GM21515 (cell line): ENCODE data around the gene CREB5.
"Not testable (repeated sequence)": the region's sequence is repeated elsewhere in the genome, so short reads cannot be mapped to it uniquely, and the experiment has no call there.

Experiments used
- ATAC-seq: cut with Tn5 transposase; IDR thresholded peaks from one replicate; pipeline ENCODE4 v1.9.1; 2021; ENCODE audit not compliant: unreplicated experiment

CREB5 gene

DNA sequence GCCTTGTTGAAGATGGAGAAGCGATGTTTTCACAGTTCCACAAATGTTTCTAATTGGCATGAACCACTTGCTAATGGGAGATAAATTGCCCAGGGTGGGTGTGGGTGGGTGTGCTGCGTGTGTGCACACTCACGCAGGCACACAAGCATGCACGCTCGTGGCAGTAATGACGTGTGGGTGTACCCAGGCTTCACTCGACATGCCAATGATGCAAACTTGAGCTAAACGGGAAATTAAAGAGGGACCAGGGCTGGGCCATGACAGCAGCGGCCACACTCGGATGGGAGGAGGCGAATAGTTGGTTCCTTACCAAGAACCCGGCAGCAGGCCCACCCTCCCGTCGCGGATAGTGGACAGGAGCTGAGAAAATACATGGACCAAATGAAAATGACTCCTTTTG is 386.0 kb downstream of the CREB5 start:
- ATAC-seq: no peak

- no peak for ATAC-seq
Observed at GRCh38 chr7:28799619-28800018, 387.3 kb downstream of the CREB5 start.

- no peak for ATAC-seq
Observed at GRCh38 chr7:28800150-28800549, 387.8 kb downstream of the CREB5 start.

DNA sequence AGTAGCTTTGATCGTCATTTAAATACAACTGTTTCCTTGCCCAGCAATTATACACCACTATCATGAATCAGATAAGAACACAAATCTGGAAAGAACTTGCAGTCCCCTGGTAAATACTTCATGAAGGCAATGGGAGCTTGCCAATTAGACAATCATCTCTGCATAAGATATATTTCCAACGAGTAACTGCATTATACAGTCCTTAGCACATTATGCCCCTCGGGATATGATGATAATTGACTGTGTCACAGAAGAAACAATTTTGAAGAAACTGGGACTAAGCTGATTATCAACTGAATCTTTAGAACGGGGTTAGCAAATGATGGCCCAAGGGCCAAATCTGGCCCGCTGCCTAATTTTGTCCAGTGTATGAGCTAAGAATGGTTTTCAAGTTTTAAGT is 390.1 kb downstream of the CREB5 start:
- ATAC-seq: no peak

DNA sequence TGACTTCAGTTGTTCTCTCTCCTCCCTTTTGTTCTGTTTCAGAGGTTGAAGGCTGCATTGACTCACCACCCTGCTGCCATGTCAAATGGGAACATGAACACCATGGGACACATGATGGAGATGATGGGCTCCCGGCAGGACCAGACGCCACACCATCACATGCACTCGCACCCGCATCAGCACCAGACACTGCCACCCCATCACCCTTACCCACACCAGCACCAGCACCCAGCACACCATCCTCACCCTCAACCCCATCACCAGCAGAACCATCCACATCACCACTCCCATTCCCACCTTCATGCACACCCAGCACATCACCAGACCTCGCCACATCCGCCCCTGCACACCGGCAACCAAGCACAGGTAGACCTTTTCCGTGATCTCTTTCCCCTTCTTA is 391.8 kb downstream of the CREB5 start:
- ATAC-seq: no peak

DNA sequence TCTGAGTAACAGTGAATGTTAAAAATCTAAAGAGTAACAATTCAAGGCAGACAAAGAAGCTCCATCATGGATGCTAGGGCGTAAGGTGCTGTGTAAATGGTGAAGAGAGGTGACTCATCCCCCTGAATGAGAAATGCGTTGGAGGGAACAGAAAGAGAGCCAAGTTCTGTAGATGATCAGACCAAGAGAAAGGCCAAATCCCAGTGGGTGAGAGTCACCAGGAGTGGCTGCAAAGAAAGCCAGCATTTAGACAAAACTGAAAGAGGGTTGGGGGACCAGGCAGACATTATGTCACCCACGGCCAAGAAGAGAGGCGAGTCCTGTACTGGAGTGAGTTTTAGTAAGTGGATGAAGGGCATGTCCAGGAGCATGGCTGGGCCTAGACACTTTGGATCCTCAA is 392.7 kb downstream of the CREB5 start:
- ATAC-seq: no peak

DNA sequence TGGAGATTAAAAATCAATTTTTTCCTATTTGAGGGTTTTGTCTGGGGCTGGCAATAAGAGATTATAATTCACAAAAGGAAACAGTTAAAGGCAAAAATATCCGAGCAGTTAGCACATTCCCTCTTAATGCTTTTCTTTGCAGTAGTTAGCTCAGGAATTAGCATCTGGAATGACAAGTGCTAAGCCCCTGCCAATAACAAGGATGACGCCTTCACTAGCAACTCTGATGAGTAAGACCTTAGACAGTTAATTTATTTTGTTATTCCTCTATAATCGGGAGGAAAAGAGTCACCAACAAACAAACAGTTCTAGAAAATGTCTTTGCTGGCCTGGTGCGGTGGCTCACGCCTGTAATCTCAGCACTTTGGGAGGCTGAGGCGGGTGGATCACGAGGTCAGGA is 394.5 kb downstream of the CREB5 start:
- no peak for ATAC-seq

GRCh38 chr7:28807396-28807994 is 395.2 kb downstream of the CREB5 start:
- ATAC-seq: no peak

DNA sequence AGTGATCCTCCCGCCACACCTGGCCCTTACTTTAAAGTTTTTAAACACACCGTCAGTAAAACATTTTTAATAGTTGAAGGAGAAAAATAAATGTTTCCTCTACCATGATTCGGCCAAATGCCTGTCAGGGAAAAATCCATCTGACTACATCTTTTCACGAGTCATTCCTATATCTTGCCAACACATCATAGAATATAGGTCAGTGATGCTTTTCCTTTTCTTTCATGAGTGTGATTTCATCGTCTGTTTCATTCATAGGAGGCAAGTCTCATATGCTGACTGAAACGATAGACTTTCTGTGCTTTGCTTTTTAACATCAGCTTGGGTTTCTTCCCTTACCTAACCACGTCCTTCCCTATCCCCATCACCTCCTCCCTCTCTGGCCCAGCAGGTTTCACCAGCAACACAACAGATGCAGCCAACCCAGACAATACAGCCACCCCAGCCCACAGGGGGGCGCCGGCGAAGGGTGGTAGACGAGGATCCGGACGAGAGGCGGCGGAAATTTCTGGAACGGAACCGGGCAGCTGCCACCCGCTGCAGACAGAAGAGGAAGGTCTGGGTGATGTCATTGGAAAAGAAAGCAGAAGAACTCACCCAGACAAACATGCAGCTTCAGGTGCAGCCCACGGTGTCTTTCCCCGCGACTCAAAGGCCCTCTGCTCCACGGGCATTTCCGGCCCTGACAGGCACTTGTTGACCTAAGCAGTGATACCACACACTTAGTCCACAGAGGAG is 396.6 kb downstream of the CREB5 start:
- no peak for ATAC-seq

DNA sequence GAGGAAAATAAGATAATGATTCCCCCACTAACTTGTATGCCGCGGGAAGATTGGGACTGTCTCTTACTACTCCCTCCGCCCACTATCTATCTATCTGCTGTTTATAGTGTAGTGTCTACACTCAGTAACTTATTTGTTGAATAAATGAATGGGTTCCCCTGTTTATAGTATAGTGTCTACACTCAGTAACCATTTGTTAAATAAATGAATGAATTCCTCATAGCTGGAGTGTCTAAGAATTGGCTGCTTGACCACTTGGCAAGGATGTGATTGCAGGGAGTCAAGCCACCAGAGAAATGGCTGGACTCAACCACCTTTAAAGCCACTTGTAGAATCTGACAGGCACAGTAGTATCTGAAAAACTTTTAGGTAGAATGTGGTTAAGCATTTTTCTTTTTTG is 398.7 kb downstream of the CREB5 start:
- ATAC-seq: no peak

- no peak for ATAC-seq
Observed at GRCh38 chr7:28811701-28812430, 399.5 kb downstream of the CREB5 start.

GRCh38 chr7:28812616-28813015 is 400.3 kb downstream of the CREB5 start:
- ATAC-seq: no peak

DNA sequence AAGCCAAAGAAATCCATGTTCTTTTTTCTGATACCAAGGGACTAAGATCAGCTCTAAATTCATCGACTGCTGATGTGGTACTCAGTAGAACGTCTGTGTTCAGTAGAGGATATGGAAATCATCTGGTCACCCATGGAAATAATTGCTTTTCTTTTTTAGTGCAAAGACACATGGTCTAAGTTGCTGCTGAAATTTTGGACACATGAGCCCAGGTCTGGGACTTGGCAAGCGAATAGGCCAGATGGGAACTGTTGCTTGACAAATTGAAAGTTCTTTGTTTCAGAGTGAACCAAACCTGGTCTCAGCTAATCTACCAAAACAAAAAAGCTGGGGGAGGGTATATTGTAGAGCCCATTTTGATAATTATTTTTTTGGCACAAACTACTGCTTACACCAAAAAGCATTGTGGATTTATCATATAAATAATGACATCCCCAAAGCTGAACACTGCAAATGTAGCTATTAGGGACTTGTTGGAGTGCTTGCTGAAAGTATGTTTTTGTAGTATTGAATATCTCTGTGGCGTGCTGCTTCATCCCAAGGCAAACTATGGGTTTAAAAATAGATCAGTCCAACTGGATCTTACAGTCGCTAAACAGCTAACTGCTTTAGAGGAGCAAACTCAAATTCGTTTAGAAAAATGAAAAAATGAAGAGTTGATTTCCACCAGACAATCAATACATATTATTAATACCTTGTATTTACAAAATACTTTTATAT is 401.1 kb downstream of the CREB5 start:
- ATAC-seq: no peak

- ATAC-seq: peak; percentile 37
Observed at GRCh38 chr7:28815369-28815927, 403.1 kb downstream of the CREB5 start.

GRCh38 chr7:28815928-28816373 is 403.6 kb downstream of the CREB5 start:
- ATAC-seq: peak; percentile 77

DNA sequence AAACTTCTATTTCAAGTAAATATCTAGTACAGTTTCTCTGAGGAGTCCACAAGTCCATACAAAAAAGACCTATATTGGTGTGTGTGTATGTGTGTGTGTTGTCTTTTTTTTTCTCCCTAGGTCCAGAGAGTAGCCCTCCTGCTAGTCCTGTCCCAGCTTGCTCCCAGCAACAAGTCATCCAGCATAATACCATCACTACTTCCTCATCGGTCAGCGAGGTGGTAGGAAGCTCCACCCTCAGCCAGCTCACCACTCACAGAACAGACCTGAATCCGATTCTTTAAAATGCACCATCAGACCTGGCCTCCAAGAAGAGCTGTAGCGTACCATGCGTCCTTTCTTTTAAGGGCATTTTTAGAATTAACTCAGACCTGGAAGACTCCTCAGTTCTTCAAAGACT is 406.7 kb downstream of the CREB5 start:
- ATAC-seq: no peak

DNA sequence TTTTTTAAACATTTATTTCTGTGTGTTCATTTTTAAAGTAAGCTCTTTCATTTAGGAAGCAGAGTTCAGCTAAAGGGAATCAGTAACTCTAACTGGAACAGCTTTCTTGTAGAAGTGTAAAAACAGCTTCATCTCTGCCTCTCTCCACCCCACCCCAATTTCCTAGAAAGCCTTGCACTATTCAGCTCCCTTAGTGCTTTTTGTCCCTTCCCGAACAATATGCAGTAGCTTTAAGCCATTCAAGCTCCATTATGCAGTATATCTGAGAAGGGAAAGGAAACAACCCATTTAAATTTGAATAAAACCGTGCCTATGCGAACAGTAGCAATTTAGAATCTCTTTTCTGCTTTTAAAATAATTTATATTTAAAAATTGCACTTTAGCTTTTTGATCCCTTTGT is 411.3 kb downstream of the CREB5 start:
- no peak for ATAC-seq

DNA sequence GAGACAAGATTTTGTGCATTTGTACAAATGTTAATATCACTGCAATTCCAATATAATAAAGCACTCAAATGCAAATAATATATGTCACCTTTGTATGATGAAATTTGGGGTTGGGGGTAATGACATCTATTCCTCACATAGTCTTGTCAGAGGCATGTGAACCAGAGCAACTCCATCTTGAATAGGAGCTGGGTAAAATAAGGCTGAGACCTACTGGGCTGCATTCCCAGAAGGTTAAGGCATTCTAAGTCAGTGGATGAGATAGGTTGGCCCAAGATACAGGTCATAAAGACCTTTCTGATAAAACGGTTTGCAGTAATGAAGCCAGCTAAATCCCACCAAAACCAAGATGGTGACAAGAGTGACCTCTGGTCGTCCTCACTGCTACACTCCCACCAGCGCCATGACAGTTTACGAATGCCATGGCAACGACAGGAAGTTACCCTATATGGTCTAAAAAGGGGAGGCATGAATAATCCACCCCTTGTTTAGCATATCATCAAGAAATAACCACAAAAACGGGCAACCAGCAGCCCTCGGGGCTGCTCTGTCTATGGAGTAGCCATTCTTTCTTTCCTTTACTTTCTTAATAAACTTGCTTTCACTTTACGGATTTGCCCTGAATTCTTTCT is 413.6 kb downstream of the CREB5 start:
- ATAC-seq: not testable (repeated sequence)

DNA sequence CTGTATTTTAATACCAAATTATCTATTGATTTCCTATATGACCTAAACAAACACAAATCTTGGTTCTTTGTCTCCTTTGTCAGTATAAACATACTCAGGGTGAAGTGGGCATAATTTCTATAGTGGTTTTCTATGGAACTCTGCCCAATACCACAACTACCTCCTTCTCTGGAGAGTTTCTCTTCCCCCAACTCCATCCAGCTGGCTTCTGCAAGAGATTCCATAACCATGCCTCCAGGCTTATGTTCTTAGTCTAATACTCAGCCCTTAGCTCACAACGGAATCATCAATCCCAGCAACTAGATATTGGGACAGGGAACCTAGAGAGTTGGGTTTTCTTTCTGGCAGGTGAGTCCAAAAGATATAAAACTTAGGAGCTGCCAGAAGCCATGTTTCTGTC is 418.5 kb downstream of the CREB5 start:
- no peak for ATAC-seq

DNA sequence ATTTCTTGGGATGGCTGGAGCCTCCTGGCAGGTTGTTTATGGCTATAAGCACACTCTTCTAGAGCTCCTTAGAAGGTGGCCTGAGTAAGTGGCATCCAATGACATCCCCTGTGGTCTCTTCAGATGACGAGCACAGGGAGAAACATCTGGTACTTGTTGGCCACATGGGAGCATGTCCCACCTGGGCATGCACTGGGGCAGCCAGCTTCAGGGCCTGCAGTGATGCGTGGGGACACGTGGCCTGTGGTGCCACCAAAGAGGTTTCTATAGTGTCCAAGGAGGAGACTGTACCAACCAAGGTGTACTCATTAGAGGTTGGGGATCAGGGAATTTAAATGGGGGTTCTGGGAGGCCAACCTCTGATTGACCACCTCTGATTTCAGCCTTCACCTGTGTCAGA is 420.4 kb downstream of the CREB5 start:
- no peak for ATAC-seq

DNA sequence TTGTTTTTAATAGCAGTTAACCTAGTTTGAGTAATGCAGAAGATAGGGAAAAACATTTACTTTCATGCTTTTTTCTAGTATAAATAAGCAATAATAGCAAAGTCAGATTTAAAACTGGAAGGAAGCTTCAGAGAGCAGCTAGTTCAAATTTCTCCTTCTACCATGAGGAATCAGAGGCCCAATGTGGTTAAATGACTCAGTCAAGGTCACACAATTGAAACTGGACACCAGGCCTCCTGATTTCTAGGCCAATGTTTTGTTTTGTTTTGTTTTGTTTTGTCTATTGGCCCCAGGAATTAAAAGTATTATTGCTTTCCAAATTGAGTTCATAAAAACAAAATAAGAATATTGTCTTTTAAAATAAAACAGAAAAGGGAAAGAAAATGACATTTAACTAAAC is 423.5 kb downstream of the CREB5 start:
- no peak for ATAC-seq
